Urinary bladder (tissue), 2 donors: ENCODE results near the gene CCDC187. TPM values are rescaled to one million over a fixed set of nuclear protein-coding genes. Genes with fewer than 3 reads are reported as not detected.

ENCODE experiments used
- polyA plus RNA-seq: library from polyadenylated mRNA; stranded (reverse); fragments of 200-250 nt; gene quantifications from one replicate; pipeline ENCODE4 v1.2.3, GENCODE V29; 2013
- total RNA-seq: library from RNA; depleted of rRNA; stranded (reverse); fragments of >200 nt; gene quantifications from one replicate; pipeline ENCODE4 v1.2.3, GENCODE V29; 2014
- donor health status: healthy.

CCDC187 gene
- total and polyA plus RNA-seq, 2 donors: 0.19 to 0.58 TPM

Other genes with a start within 250 kb of the CCDC187 start
- gene NACC2, start 208.8 kb downstream of the CCDC187 start, total RNA-seq: 14.9 TPM
- 54.1 TPM for gene NACC2, start 208.8 kb downstream of the CCDC187 start, polyA plus RNA-seq
- 13.6 TPM for gene TMEM250, start 185.2 kb downstream of the CCDC187 start, total RNA-seq
- 43.1 TPM for gene TMEM250, start 185.2 kb downstream of the CCDC187 start, polyA plus RNA-seq
- not detected for gene LHX3, start 99.0 kb downstream of the CCDC187 start, total RNA-seq
- not detected for gene LHX3, start 99.0 kb downstream of the CCDC187 start, polyA plus RNA-seq
- 7.6 TPM for gene QSOX2, start 58.3 kb downstream of the CCDC187 start, total RNA-seq
- gene QSOX2, start 58.3 kb downstream of the CCDC187 start, polyA plus RNA-seq: 7.8 TPM
- 22.3 TPM for gene GPSM1, start 23.4 kb upstream of the CCDC187 start, total RNA-seq
- gene GPSM1, start 23.4 kb upstream of the CCDC187 start, polyA plus RNA-seq: 13.5 TPM
- gene DNLZ, start 59.6 kb upstream of the CCDC187 start, total RNA-seq: 4.2 TPM
- 14.9 TPM for gene DNLZ, start 59.6 kb upstream of the CCDC187 start, polyA plus RNA-seq
- 3.2 TPM for gene CARD9, start 69.6 kb upstream of the CCDC187 start, total RNA-seq
- 2.9 TPM for gene CARD9, start 69.6 kb upstream of the CCDC187 start, polyA plus RNA-seq
- 4.4 TPM for gene SNAPC4, start 96.1 kb upstream of the CCDC187 start, total RNA-seq
- gene SNAPC4, start 96.1 kb upstream of the CCDC187 start, polyA plus RNA-seq: 7.3 TPM
- 20.4 TPM for gene ENTR1, start 106.5 kb upstream of the CCDC187 start, total RNA-seq
- 37.5 TPM for gene ENTR1, start 106.5 kb upstream of the CCDC187 start, polyA plus RNA-seq
- 15.1 TPM for gene PMPCA, start 106.6 kb upstream of the CCDC187 start, total RNA-seq
- gene PMPCA, start 106.6 kb upstream of the CCDC187 start, polyA plus RNA-seq: 43.7 TPM
- gene INPP5E, start 135.8 kb upstream of the CCDC187 start, total RNA-seq: 5.3 TPM
- gene INPP5E, start 135.8 kb upstream of the CCDC187 start, polyA plus RNA-seq: 12.6 TPM
- gene SEC16A, start 178.9 kb upstream of the CCDC187 start, total RNA-seq: 24.3 TPM
- 36.4 TPM for gene SEC16A, start 178.9 kb upstream of the CCDC187 start, polyA plus RNA-seq
- 25.6 TPM for gene NOTCH1, start 242.0 kb upstream of the CCDC187 start, total RNA-seq
- gene NOTCH1, start 242.0 kb upstream of the CCDC187 start, polyA plus RNA-seq: 19.7 TPM